HG03175 (cell line): ENCODE results near the gene SH2B2.
"Not testable (repeated sequence)": the region's sequence is repeated elsewhere in the genome, so short reads cannot be mapped to it uniquely, and the experiment has no call there.

Source experiments
- ATAC-seq: cut with Tn5 transposase; IDR thresholded peaks from one replicate; pipeline ENCODE4 v1.9.1; 2021; ENCODE audit warnings: mild to moderate bottlenecking, moderate library complexity; ENCODE audit not compliant: unreplicated experiment

Gene SH2B2

GRCh38 chr7:102327183-102327582 lies 40.5 kb downstream of the SH2B2 start:
- not testable (repeated sequence) for ATAC-seq

GRCh38 chr7:102328863-102329262 lies 42.2 kb downstream of the SH2B2 start:
- not testable (repeated sequence) for ATAC-seq

GRCh38 chr7:102329366-102329765 lies 42.7 kb downstream of the SH2B2 start:
- not testable (repeated sequence) for ATAC-seq

- not testable (repeated sequence) for ATAC-seq
Measured at GRCh38 chr7:102330666-102331460, 44.2 kb downstream of the SH2B2 start.

- ATAC-seq: not testable (repeated sequence)
Measured at GRCh38 chr7:102335574-102335973, 48.9 kb downstream of the SH2B2 start.

GRCh38 chr7:102337002-102337401 lies 50.3 kb downstream of the SH2B2 start:
- not testable (repeated sequence) for ATAC-seq

GRCh38 chr7:102337420-102337819 lies 50.8 kb downstream of the SH2B2 start:
- not testable (repeated sequence) for ATAC-seq

- not testable (repeated sequence) for ATAC-seq
Measured at GRCh38 chr7:102340599-102341368, 54.1 kb downstream of the SH2B2 start.

GRCh38 chr7:102346983-102347382 lies 60.3 kb downstream of the SH2B2 start:
- ATAC-seq: not testable (repeated sequence)

GRCh38 chr7:102356344-102356743 lies 69.7 kb downstream of the SH2B2 start, which contains the start of gene SPDYE6:
Gene SPDYE6 (minus strand): TSS chr7:102356444. CDS start chr7:102356023, 421 bp downstream.
- ATAC-seq: not testable (repeated sequence)

- peak; percentile 99 for ATAC-seq
Measured at GRCh38 chr7:102363549-102364393, 77.1 kb downstream of the SH2B2 start.

- ATAC-seq: not testable (repeated sequence)
Measured at GRCh38 chr7:102364394-102364886, 77.8 kb downstream of the SH2B2 start.

- not testable (repeated sequence) for ATAC-seq
Measured at GRCh38 chr7:102365390-102365789, 78.7 kb downstream of the SH2B2 start.

GRCh38 chr7:102370038-102370437 lies 83.4 kb downstream of the SH2B2 start:
- not testable (repeated sequence) for ATAC-seq
